ENCODE measurements around the gene TRIOBP.

GRCh38 chr22:37741312-37741795, 44.5 kb downstream of the TRIOBP start:
- no peak for TF ChIP-seq POLR2A (IDR thresholded peaks at IDR 0.05)
- TF ChIP-seq CTCF (IDR thresholded peaks at IDR 0.05), result no peak

Data from suprapubic skin (tissue), 3 donors.